TTC549 (cell line): ENCODE measurements around the gene LTBP1.

ENCODE experiments used
- FAIRE-seq: peaks from 2 replicates; lab custom pipeline; 2012; peaks lifted over from hg19 to GRCh38; lab: Jason Lieb, UNC

LTBP1 gene

GRCh38 chr2:33116799-33117198 lies 170.0 kb downstream of the LTBP1 start:
- FAIRE-seq = no peak

DNA sequence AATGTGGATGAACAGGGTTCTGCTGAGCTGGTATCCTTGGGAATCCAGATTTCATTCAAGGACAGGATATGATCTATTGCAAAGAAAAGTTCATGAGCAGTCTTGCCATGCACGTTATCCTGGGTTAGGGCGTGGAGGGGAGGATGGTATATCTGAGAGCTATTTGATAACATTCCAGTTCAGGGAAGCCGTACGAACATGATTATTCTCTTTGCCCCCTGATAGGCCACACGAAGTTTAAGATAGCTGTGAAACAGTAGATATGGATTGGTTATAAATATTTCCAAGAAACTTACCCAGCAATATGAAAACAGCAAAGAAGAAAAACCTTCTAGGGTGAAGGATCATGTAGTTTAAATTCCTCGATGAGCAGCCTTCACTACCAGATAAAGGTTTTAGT lies 171.9 kb downstream of the LTBP1 start:
- FAIRE-seq = no peak

DNA sequence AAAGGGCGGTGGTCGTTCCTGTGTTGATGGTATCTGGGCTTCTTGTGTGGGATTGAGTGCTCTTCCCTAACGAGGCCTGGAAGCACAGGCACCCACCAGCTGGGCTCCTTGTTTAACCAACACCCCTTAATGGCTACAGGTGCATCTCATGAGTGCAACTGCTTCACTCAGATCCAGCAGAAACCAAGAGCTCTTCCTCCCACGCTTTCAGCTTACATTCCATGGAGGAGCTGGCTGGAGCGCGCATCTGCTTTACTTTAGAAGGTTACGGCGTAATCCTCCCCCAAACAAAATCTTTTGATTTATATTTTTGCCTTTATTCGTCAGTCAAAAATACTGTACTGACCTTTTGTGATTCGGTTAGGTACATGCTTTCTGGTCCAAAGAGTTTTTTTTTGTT lies 174.7 kb downstream of the LTBP1 start:
- no peak for FAIRE-seq

DNA sequence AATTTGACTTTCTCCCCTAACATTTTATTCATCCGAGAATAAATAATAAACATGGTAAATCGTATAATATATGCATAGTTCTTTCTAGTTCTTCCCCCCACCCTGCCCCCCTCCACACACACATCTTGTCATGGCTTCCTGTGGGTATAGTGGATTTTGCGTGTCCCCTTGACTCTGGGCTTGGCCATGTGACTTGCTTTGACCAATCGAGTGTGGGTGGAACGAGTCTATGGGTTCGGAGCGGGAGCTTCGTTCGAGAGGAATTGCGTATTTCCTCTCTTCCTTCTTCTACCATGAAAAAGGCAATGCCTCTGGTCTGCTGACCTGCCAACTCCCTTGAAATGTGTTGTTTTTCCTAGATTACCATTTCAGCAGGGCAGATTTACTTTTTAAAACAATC lies 175.2 kb downstream of the LTBP1 start:
- no peak for FAIRE-seq

DNA sequence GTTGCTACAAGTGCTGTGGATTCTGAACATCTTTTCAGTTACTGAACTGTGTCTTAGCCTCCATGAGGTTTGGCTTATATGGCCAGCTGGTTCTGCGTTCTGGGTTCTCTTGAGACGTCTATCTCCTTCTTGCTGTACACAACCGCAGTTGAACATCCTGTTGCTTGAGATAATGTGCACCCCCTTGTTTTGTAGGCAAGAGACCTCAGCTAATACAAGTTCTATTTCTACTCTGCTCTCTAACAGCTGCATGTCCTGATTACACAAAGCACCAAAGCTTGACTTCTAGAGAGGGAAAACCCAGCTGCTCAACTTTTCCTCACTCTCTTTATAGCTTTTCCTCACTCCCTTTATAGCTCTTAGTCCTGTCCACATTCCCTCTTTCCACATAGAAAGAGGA lies 176.0 kb downstream of the LTBP1 start:
- FAIRE-seq = no peak

DNA sequence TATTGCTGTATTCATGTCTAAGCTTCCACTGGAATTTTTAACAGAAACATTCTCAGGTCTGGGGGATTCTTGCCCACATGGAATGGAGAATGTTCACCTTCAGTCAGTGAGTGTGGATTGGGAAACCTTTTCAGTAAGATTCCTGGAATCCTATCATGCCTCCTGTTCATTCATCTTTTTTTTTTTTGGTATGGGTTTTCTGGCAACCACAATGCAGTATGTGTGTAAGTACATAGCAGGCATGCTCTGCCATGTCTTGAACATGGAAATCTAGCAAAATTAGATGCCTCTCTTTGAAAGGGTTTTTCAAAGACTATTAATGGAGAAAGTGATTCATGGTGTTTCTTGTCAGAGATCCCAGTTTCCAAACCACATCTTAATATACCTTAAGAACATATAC lies 176.5 kb downstream of the LTBP1 start:
- FAIRE-seq = no peak

DNA sequence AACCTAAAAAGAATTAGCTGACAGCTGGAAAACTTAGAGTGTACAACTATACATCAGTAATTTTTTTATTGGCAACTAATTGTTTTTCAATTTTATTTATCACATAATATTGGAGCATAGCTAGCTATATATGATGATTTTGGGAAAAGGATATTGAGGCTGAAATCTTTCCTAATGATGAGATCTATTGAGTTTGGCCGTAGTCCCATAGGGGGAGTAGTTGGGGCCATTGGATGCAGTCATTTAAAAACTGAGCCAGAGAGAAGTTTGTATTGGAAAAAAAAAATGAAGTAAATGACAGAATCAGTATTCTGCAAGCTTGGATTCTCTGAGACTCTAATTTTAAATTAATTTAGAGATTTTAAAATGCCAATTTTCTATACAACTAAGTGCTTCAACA lies 179.8 kb downstream of the LTBP1 start:
- FAIRE-seq = no peak

DNA sequence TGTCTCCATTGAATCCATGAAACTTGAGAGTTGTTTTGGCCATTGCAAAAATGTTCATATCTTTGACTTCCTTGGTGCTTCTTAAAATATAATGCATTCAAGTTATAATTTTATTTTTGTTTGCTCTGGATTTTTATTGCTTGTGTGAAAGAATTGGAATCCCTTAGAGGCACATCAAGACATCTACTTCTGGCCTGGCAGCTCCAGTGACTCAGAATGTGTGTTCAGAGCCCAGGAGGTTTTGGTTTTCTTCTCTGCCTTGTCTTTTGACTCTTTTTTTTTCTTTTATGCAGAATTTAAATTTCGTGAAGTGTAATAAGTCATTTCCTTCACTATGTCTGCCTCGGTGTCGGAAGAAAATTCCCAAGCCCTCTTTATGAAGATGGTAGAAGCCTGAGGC lies 180.2 kb downstream of the LTBP1 start:
- FAIRE-seq = no peak

DNA sequence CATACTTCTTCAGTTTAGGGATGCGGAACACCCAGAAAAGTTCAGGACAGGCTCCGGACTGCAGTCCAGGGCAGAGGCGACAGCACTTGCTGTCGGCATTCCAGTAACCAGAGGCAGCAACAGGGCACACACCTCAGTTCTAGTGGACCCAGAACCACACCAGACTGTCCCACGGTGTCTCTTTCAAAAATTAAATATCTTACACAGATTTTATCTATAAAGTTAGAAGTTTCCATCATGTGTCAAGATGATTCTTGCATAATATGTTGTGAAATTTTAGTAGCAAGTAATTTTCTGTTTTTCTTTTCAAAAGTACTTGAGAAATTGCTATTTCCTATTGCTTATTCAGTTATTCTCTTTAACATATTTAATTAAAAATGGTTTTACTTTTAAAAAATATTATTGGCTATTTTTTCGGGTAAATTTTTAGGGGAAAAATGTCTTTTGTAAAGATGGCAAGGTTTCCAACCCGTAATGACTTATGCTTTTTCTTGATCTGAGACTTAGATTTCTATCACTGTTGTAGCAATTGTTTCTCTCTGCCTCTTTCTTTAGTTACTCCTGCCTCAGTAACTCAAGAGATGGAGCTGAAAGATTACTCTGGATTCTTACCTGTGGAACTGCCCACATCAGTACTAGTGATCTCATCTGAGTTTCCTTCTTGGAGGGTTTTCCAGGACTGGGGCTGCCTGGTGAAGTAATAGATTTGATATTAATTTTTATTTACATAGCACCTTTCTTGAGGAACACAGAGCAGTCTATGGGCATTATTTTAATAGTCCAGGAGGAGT lies 182.7 kb downstream of the LTBP1 start:
- FAIRE-seq = no peak

GRCh38 chr2:33130054-33130447 lies 183.3 kb downstream of the LTBP1 start:
- no peak for FAIRE-seq

DNA sequence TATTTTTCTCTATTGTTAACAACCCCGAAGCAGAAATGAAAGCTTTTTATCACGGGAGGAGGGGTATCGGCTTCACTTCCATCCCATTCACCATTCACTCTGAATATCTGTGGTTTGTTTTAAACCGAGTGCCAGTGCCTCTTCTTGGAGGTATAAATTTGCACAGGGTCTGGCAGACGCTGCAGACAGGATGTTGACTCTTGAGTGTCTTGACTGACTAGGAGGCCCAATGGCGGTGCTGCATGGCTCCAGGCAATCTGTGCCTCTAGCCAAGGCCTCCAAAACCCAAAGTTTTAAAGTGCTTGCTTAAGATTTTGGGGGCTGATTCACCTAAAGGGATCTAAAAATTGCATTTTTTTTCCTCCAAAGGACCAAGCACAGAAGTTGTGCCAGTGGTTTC lies 183.8 kb downstream of the LTBP1 start:
- FAIRE-seq = no peak

DNA sequence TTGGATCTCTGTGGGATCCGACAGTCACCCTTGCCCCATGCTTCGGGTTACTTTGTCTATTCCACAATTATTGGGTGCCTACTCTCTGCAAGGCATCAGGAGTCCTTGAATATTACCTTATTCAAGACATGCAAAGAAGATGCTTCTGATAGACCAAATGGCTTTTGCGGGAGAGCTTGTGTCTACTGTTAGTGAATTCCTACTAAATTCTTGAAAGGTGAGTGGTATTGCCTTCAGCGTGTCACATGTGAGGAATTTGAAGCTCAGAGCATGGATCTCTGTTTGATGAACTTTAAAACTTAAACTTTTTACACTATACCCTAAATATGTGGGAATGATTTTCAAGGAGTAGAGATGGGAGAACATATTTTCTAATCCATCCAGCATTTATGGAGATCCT lies 184.4 kb downstream of the LTBP1 start:
- FAIRE-seq = no peak

GRCh38 chr2:33131749-33132148 lies 185.0 kb downstream of the LTBP1 start:
- no peak for FAIRE-seq

GRCh38 chr2:33133454-33133952 lies 186.8 kb downstream of the LTBP1 start:
- no peak for FAIRE-seq

DNA sequence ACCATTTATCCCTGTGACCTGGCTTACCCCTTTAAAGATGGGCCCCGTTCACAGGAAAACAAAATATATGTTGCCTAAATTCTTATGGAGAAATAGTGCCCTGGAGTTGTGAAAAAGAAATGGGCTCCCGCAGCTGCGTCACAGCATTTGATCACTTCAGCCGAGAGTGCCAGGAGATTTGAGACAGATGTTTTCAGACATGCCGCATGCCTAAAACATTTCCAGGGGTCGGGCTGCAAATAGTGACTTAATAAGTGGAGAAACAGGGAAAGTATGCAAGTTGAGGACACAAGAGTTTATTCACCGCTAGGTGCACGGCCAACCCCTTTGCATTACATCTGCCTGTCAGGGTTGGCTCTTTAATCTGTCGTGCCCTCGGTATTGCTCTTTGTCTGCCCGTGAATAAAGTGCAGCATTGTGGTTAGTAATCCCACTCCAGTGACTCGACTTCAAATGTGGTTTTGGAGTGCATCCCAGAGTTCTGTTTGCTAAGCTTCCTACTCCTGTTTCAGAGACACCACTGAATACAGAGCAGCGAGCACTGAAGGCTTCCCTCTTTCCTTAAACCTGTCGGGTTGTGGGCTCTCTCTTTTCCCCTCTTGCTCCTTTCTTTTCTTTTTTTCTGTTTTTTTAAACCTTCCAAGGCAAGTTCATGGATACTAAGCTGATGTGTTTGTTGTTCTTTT lies 187.5 kb downstream of the LTBP1 start:
- FAIRE-seq = no peak

DNA sequence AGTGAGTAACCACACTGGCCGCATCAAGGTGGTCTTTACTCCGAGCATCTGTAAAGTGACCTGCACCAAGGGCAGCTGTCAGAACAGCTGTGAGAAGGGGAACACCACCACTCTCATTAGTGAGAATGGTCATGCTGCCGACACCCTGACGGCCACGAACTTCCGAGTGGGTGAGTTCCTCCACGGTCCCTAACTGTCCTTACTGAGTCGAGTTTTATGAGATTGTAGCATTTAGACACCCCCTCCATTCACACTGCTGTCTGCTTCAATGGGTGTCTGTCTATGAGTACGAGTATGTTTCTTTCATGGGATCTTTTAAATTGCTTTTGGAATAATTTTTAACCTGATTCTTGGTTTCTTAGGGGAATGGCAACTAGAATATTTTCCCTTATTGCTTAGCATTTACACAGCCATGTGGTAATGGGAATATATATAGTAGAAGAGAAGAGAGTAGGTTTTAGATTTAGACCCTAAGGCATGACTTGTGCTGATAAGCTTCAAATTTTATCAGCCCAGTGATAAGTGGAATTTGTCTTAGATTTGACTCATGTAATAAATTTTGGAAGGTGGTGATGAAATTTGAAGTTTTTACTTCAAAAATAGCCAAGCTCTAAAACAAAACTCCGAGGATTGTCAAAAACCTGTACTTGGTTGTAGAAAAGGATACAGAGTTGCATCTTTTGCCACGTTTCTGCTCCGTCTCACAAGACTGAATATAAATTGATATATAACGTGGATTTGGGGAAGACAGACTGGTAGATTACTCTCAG lies 188.2 kb downstream of the LTBP1 start:
- no peak for FAIRE-seq

DNA sequence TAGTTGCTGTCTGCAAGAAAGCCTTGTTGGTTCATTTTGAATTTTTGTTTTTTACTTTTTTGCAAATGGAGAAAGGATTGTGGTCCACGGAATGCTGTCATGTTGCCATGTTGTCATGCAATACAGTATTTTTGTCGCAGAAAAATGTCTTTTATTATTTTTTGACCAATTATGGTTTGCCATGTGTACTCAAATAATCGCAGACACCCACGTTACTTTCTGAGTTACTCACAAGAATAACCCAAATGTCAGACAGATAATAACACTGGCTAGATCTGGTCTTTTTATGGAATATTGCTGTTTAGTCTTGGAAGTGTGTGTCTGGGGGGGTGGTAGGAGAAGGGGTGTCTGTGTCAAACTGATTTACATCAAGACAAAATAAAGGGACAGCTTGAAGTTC lies 188.9 kb downstream of the LTBP1 start:
- FAIRE-seq = no peak

GRCh38 chr2:33136056-33136455 lies 189.3 kb downstream of the LTBP1 start:
- FAIRE-seq = no peak

DNA sequence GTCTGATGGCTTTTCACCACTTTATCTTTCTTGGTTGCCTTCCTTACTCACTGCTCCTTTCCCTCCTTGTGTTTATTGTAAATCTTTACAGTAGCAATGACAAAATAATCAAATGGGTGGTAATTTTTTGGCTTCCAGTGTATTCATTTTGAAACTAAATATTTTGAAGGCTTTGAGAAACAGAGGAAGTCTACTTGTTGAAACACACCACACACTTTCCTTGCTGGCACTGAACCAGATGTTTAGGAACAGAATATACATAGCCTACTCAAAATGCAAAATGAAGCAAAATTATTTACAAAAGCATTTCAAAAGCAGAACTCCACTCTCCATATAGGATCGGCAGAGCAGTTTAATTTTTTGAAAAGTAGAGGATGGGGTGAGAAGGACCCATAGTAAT lies 189.8 kb downstream of the LTBP1 start:
- no peak for FAIRE-seq

DNA sequence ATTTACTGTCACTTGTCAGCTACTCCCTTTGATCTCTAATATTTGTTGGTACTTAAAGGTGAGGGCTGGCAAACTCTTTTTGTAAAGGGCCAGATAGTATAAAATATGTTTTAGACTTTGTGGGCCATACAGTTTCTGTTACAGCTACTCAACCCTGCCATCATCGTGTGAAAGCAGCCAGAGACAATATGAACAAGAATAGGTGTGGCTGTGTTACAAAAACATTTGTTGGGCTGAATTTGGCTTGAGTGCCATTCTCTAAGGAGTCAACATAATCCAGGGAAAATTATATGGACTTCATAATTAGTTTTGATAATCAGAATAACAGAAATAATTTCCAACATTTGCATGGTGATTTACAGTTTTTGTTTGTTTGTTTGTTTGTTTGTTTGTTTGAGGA lies 190.6 kb downstream of the LTBP1 start:
- FAIRE-seq = no peak

DNA sequence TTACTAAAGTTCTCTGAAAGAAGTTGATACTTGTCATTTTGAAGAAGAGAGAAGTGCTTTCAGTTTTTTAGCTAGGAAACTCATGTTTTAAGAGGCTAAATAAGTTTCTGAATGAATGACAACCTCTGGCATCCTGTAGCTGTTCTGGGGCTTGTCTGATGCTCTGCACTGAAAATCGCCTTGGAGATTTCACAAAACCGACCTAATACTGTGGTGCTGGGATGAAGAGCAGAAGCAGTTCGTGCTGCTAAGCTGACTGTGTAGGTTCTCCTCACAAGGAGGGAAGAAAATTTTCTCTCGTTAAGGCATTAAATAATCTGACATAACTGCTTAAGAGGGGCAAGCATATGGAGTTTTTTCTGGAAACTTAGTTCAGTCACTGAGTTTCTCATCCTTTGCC lies 193.2 kb downstream of the LTBP1 start:
- FAIRE-seq = no peak

GRCh38 chr2:33141476-33141875 lies 194.7 kb downstream of the LTBP1 start:
- no peak for FAIRE-seq

DNA sequence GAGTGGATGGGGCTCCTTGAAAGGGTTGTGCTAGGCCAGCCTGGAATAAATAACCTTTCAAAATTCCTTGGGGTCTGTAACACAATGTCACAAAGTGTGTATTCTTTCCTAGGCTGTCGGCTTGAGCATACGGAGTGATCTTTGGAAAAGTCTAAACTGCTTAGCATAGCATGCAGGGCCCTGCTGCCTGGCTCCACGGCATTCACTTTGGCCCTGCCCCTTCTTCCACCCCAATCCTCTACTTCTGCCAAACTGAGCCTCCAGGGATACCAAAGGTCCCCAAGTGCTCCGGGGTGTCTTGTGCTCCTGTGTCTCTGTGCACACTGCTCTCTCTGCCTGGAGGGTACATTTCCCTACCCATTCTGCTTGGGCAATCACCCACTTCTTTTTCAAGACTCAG lies 196.1 kb downstream of the LTBP1 start:
- no peak for FAIRE-seq
